Vagina (tissue), 2 donors: Measurements from ENCODE around the gene ARHGAP24.

Experiments used
- POLR2A ChIP-seq, 2 donors: fragments of 450-650 bp; IDR thresholded peaks; one replicate each; pipeline ENCODE4 v1.6.1; 2017; ENCODE audit warnings: antibody characterized with exemption in 2 of 2, mild to moderate bottlenecking in 2 of 2, moderate library complexity in 2 of 2
- POLR2AphosphoS5 ChIP-seq, 2 donors: sonication (generic); formaldehyde crosslinking; IDR thresholded peaks; one replicate each; pipeline ENCODE4 v1.9.0; 2017; ENCODE audit warnings: antibody characterized with exemption in 2 of 2, mild to moderate bottlenecking in 2 of 2, low read depth in 1 of 2; ENCODE audit not compliant: insufficient read depth in 1 of 2
- TF ChIP-seq, protein P1 (sequence below), 3 experiments: fragments of 450-650 bp in 2 of 3; fragments of 200-600 bp in 1 of 3; sonication (generic) in 1 of 3; IDR thresholded peaks; one replicate each; pipeline ENCODE4 v1.5.1; 2017 to 2019; ENCODE audit warnings: antibody characterized with exemption in 3 of 3, mild to moderate bottlenecking in 2 of 3, moderate library complexity in 2 of 3

DNA sequence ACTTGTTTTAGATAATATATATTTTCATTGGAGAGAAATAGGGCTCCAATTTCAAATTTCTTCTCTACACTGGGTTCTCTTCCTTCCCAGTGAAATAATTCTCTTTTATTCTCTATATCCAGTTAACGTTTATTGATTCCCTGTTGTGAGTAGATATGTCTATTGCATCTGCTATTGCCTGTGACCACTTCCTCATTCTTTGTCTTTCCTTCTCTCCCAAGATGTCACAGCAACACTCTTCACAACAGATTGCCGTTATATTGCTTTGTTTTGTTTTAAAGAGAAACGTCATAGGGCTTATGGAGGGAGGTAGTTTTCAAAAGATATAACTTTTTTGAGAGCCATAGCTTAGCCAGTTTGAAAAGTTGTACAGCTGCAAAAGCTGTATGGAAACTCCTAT, 343.8 kb downstream of the ARHGAP24 start:
- TF ChIP-seq, protein P1, sequence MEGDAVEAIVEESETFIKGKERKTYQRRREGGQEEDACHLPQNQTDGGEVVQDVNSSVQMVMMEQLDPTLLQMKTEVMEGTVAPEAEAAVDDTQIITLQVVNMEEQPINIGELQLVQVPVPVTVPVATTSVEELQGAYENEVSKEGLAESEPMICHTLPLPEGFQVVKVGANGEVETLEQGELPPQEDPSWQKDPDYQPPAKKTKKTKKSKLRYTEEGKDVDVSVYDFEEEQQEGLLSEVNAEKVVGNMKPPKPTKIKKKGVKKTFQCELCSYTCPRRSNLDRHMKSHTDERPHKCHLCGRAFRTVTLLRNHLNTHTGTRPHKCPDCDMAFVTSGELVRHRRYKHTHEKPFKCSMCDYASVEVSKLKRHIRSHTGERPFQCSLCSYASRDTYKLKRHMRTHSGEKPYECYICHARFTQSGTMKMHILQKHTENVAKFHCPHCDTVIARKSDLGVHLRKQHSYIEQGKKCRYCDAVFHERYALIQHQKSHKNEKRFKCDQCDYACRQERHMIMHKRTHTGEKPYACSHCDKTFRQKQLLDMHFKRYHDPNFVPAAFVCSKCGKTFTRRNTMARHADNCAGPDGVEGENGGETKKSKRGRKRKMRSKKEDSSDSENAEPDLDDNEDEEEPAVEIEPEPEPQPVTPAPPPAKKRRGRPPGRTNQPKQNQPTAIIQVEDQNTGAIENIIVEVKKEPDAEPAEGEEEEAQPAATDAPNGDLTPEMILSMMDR (IDR thresholded peaks at IDR 0.05), result no peak
- TF ChIP-seq POLR2A (IDR thresholded peaks at IDR 0.05) (no peak), POLR2AphosphoS5 (IDR thresholded peaks at IDR 0.05; ENCODE audit: insufficient read depth in 1 of 2, low read depth in 1 of 2) (no peak)
